C4-2B (cell line): ENCODE data around the gene CCDC167.

ENCODE experiments used
- CTCF ChIP-seq: fragments of 450-650 bp; conservative IDR thresholded peaks from 2 replicates; pipeline ENCODE4 v1.5.1; 2017; ENCODE audit warnings: mild to moderate bottlenecking
- ZFX ChIP-seq: fragments of 450-650 bp; IDR thresholded peaks from 2 replicates; pipeline ENCODE4 v1.6.1; 2017

GRCh38 chr6:37467718-37468117, 32.0 kb downstream of the CCDC167 start:
- no peak for TF ChIP-seq CTCF
- no peak for TF ChIP-seq ZFX
